Epithelial cell of esophagus (primary cell): ENCODE data around the gene UBD.

Experiments
- DNase-seq: peaks from one replicate; pipeline ENCODE4 v3.0.0; 2010; ENCODE audit warnings: low read depth
- H3K4me3 ChIP-seq: 2 replicates; pipeline ENCODE4 v1.5.1; 2011; ENCODE audit warnings: mild to moderate bottlenecking, low read length, control low read depth
- CTCF ChIP-seq: IDR thresholded peaks from 2 replicates; pipeline ENCODE4 v1.5.1; 2011; ENCODE audit warnings: low read depth, mild to moderate bottlenecking, low read length, control low read depth, inconsistent platforms; ENCODE audit not compliant: insufficient read depth; ENCODE audit errors: missing control alignments

Gene UBD

GRCh38 chr6:29563435-29563965 is 4.0 kb upstream of the UBD start:
- TF ChIP-seq CTCF = no peak
- DNase-seq = no peak
- no peak overlapping the region for H3K4me3 ChIP-seq

GRCh38 chr6:29561606-29562181 is 2.2 kb upstream of the UBD start:
- DNase-seq = no peak
- TF ChIP-seq CTCF = no peak
- no peak overlapping the region for H3K4me3 ChIP-seq

- H3K4me3 ChIP-seq = no peak overlapping the region
- no peak for TF ChIP-seq CTCF
- DNase-seq = no peak
Measured at GRCh38 chr6:29561091-29561490, 1.6 kb upstream of the UBD start.

GRCh38 chr6:29558439-29559079 is 973 bp downstream of the UBD start:
- no peak overlapping the region for H3K4me3 ChIP-seq
- no peak for DNase-seq
- no peak for TF ChIP-seq CTCF

GRCh38 chr6:29557320-29557719 is 2.2 kb downstream of the UBD start:
- H3K4me3 ChIP-seq = no peak overlapping the region
- DNase-seq = no peak
- no peak for TF ChIP-seq CTCF

GRCh38 chr6:29554764-29555163 is 4.8 kb downstream of the UBD start:
- no peak for TF ChIP-seq CTCF
- no peak overlapping the region for H3K4me3 ChIP-seq
- peak; percentile 16 for DNase-seq
